IMR-90 (cell line): Measurements from ENCODE around the gene MERTK.

Source experiments
- NFE2L2 ChIP-seq: fragments of 150-350 bp; IDR thresholded peaks from 2 replicates; pipeline ENCODE4 v1.6.1; 2016; ENCODE audit warnings: low read depth, mild to moderate bottlenecking, low read length
- SMC3 ChIP-seq: fragments of 150-350 bp; IDR thresholded peaks from 2 replicates; pipeline ENCODE4 v1.6.1; 2016; ENCODE audit warnings: low read depth, mild to moderate bottlenecking, antibody characterized with exemption, low read length, moderate library complexity

DNA sequence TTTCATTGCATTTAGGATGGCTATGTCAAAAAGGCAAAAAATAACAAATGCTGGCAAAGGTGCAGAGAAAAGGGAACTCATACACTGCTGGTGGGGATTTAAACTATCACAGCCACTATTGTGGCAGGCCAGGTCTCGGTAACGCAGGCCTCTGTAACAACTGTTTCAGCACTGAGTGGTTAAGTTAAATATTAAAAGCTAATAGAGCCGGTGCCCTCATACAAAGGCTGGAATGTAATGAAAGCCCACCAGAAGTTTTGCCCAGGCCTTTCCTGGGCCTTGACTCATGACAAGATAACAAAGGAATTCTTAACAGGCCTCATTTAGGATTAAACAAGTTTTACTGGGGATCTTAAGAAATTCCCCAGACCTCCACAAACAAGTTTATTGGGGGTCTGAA is 10.7 kb downstream of the MERTK start:
- TF ChIP-seq NFE2L2 (no peak), SMC3 (no peak)
